Measurements from ENCODE around the gene EPO. TPM values are rescaled to one million over a fixed set of nuclear protein-coding genes. Genes with fewer than 3 reads are reported as not detected.

Gene EPO
- total and polyA plus RNA-seq, 2 of the 8 experiments (the other 6 are each of a cell fraction or from before 2014, with no cell fraction given) = 0.42 to 0.95 TPM

DNA sequence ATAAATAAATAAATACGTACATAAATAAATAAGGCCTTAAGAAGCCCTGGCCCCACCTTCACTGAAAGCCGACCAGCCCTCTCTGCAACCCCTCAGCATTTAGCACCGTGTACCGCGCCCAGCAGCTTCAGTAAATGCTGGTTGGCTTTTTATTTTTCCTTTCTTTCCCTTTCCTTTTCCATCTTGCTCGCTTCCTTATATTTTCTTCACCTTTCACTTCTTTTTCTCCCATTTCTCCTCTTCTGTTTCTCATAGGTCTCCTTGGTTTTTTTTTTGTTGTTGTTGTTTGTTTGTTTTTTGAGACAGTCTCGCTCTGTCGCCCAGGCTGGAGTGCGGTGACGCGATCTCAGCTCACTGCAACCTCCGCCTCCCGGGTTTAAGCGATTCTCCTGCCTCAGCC lies 24.3 kb downstream of the EPO start (continued):
- no peak for TF ChIP-seq SIX5 (IDR thresholded peaks at IDR 0.05; ENCODE audit: low read depth, low read length)

Measured in H1 (cell line).